HG03354 (cell line): ENCODE measurements around the gene ACTL9.
"Not testable (repeated sequence)": the region's sequence is repeated elsewhere in the genome, so short reads cannot be mapped to it uniquely, and the experiment has no call there.

Experiments
- ATAC-seq: cut with Tn5 transposase; IDR thresholded peaks from one replicate; pipeline ENCODE4 v1.9.1; 2021; ENCODE audit warnings: mild to moderate bottlenecking; ENCODE audit not compliant: unreplicated experiment, poor library complexity, severe bottlenecking

ACTL9 gene, protein sequence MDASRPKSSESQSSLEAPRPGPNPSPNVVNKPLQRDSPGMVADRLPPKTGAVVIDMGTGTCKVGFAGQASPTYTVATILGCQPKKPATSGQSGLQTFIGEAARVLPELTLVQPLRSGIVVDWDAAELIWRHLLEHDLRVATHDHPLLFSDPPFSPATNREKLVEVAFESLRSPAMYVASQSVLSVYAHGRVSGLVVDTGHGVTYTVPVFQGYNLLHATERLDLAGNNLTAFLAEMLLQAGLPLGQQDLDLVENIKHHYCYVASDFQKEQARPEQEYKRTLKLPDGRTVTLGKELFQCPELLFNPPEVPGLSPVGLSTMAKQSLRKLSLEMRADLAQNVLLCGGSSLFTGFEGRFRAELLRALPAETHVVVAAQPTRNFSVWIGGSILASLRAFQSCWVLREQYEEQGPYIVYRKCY

DNA sequence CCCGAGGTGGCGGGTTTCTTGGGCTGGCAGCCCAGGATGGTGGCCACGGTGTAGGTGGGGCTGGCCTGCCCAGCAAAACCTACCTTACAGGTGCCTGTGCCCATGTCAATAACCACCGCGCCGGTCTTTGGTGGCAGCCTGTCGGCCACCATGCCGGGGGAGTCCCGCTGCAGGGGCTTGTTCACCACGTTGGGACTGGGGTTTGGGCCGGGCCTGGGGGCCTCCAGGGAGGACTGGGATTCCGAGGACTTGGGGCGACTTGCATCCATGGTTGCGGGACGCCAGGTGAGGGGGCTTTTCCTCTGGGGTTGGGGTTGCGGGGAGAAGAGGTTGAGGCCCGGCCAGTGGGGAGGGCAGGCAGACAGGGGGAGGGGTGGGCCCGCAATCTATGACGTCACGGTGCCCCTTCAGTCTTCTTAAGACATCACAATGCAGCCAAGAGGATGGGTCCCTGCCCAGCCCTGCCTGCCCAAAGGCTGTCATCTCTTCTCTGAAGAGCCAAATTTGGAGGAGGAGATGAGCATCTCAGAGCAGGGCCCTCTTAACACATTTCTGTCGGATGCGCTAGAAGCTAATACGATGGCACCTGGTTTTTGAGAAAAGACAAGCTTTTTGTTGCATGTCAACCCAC, at the start of gene ACTL9:
Gene ACTL9, minus strand, starts transcription at position 363 of the 631 bp plus-strand sequence. Its CDS starts 94 bp downstream, at position 269.
- no peak for ATAC-seq

DNA sequence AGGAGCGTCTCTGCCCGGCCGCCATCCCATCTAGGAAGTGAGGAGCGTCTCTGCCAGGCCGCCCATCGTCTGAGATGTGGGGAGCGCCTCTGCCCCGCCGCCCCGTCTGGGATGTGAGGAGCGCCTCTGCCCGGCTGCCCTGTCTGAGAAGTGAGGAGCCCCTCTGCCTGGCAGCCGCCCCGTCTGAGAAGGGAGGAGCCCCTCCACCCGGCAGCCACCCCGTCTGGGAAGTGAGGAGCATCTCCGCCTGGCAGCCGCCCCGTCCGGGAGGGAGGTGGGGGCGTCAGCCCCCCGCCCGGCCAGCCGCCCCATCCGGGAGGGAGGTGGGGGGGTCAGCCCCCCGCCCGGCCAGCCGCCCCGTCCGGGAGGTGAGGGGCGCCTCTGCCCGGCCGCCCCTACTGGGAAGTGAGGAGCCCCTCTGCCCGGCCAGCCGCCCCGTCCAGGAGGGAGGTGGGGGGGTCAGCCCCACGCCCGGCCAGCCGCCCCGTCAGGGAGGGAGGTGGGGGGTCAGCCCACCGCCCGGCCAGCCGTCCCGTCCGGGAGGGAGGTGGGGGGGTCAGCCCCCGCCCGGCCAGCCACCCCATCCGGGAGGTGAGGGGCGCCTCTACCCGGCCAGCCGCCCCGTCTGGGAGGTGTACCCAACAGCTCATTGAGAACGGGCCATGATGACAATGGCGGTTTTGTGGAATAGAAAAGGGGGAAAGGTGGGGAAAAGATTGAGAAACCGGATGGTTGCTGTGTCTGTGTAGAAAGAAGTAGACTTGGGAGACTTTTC, 40.9 kb upstream of the ACTL9 start:
- not testable (repeated sequence) for ATAC-seq

DNA sequence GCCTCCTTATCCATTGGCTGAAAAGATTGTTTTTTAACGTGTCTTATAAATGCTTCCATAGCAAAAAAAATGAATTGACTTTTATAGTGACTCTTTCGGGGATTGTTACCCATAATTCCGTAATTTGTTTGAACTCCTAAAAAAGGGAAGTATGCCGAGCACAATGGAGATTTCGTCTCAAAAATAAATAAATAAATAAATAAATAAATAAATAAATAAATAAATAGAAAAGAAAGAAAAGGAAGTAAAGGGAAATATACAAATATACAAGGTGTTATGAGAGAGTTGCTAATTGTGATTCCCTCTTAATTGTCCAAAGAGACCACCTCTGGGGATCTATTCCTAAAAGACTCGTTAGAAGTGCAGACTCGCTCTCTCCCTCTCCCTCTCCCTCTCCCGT, 39.8 kb upstream of the ACTL9 start:
- no peak for ATAC-seq

DNA sequence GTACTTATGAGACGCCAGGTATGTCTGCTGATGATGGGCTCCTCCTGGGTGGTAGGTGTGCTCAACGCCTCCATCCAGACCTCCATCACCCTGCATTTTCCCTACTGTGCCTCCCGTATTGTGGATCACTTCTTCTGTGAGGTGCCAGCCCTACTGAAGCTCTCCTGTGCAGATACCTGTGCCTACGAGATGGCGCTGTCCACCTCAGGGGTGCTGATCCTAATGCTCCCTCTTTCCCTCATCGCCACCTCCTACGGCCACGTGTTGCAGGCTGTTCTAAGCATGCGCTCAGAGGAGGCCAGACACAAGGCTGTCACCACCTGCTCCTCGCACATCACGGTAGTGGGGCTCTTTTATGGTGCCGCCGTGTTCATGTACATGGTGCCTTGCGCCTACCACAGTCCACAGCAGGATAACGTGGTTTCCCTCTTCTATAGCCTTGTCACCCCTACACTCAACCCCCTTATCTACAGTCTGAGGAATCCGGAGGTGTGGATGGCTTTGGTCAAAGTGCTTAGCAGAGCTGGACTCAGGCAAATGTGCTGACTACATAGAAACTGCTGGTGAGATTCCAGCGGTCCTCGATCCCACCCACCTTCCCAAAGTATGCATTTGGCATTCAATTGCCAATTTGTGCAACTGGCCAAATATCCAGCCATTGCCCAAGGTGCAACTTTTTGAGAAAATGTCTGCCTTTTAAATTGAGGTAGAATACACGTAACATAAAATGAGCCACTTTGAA, 33.0 kb upstream of the ACTL9 start:
- ATAC-seq = no peak

DNA sequence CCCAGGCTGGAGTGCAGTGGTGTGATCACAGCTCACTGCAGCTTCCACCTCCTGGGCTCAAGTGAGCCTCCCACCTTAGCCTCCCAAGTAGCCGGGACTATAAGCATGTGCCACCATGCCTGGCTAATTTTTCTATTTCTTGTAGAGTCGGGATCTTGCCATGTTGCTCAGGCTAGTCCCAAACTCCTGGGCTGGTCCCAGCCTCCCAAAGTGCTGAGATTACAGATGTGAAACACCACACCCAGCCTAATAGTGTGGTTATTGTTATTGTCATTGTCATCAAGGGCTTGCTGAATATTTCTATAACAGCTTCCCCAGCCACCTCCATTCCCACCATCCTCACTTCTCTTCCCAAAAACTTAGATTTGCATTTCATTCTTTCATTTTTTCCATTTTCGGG, 25.7 kb upstream of the ACTL9 start:
- no peak for ATAC-seq

DNA sequence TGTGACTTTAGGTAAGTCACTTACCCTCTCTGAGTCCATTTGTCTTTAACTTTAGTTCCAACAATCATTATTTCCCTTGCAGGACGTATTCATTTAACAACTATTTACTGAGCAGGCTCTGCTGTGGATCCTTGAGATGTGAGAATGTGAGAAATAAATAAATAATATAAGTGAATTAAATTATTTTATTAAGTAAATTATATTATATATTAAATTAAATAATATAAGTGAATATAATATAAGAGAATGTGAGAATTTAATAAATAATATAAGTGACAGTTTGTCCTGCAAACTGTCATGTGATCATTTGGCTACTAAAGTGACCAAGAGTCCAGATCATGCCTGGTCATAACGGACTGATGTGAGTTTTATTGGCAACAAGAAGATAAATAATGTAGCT, 23.4 kb upstream of the ACTL9 start:
- no peak for ATAC-seq

DNA sequence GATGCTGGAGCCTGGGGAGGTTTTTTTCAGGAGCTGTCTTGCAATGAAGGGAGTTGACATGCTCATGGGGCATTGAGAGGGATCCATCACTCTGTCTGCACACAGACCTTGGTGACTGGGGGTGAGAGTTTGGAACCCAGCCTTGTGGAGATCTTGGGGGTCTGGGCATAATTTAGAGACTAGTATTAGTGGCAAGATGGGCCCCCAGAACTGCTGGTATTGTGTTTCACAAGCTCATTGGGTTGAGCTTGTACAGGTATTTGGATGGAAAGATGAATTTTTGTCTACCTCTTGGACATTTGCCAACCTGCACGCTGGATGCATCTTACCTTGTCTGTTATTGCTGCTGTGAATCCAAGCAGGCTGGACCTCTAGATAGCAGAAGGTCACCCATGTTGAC, 22.7 kb upstream of the ACTL9 start, which contains the start of gene OR2Z1:
Gene OR2Z1, plus strand, starts transcription at position 301 of the 400 bp plus-strand sequence. CDS start 9,395 bp downstream, outside the sequence.
- no peak for ATAC-seq

DNA sequence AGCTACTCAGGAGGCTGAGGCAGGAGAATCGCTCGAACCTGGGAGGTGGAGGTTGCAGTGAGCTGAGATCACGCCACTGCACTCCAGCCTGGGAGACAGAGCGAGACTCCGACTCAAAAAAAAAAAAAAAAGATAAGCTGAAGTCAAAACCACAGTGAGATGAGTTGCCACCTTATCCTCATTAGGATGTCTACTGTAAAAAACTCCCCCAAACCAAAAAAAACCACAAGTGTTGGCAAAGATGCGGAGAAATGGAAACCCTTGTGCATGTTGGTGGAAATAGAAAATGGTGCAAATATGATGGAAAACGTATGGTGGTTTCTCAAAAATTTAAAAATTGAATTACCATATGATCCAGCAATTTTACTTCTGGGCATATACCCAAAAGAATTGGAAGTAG, 11.7 kb upstream of the ACTL9 start:
- ATAC-seq = not testable (repeated sequence)

DNA sequence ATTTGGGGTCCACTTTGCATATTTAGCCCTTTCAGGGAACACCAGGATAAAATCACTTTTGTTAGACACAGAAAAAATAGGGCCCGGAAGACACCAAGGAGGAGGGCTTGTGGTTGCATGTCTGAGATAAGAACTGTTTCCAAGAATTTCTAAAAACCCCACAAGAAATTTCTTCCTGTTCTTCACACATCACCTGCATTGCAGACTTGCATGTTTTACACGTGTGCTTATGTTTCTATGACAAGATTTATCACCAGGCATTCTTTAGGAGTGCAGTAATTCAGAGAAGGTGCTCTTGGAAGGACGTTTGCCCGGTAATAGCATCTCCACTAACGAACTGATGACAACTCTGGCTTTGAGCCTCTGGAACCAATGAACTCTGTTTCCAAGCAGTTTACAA, 7.1 kb upstream of the ACTL9 start:
- no peak for ATAC-seq

DNA sequence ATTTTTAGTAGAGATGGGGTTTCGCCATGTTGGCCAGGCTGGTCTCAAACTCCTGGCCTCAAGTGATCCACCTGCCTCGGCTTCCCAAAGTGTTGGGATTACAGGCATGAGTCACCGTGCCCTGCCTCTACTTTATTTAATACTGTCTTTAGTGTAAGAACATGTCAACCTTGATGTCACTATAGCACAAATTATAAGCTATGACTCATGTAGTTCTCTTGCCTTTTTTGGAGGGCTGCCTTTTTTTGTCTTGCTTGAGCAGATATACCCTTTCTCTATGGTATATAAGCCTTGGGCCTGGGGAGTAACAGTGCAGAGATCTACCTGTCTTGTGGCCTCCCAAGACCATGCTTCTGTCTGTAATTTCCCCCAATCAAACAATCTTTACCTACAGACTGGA, 6.7 kb upstream of the ACTL9 start:
- not testable (repeated sequence) for ATAC-seq

DNA sequence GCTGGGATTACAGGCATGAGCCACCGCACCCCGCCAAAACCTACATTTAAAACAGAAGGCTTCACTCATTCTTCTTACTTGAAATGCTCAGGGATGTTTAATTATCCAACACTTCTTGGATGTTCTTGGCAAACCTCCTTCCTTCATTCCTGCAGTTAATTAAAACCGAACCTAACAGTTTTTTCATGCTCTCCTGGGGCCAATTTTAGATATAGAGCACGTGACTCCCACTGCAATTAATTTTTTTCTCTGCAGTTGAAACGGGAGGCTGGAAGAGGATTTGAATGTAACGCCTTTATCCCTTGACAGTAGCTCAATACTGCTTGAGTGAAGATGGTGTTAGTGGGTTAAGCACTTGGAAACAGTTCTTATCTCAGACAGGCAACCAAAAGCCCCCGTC, 4.6 kb upstream of the ACTL9 start:
- ATAC-seq = no peak

DNA sequence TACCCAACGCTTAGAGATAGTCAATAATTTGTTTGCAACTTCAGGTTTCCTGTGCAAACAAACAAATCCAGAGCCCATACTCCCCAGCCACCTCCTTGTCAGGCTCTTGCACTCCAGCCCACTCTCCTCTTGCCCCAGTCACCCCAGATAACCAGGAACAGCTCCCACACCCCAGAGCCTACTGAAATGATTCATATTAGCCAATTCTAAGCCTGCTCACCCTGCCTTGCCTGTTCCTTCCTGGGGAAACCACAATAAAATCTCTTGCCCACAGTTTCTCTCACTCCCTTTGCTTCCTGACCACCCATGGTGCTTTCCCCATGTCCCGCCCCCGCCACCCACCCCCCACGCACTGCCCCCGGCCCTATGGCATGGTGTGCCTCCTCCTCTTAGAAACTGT, 3.8 kb upstream of the ACTL9 start:
- no peak for ATAC-seq

DNA sequence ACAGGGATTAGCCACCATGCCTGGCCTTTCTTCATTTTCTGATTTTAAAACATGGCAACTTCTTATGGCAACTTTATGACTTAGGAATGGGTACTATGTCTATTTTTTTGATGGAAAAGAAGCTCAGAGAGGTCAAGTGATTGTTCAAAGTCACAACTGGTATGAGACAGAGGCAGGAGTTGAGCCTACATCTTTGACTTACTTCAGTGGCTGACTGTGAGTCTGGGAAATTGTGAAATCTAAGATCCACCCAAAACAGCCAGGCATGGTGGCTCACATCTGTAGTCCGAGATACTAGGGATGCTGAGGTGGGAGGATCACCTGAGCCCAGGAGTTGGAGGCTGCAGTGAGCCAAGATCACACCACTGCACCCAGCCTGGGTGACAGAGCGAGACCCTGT, 2.4 kb upstream of the ACTL9 start:
- no peak for ATAC-seq

DNA sequence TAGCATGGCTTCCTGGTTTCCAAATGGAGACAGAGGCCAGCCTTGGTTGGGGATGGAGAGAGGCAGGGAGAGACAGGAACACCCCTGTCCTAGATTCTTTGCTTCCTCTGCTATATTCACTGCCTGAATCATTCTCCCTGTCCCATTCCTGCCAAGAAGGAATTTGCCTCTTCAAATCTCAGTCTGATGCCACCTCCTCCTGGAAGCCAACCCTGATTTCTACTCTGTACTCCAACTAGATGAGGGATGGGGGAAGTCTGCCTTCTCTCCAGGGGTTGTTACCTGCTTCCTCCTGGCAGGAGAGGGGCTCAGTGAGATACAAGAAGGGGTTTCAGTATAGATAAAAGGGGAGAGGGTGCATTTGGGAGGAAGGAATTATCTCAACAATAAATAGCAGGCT, 1.3 kb upstream of the ACTL9 start:
- ATAC-seq = no peak

DNA sequence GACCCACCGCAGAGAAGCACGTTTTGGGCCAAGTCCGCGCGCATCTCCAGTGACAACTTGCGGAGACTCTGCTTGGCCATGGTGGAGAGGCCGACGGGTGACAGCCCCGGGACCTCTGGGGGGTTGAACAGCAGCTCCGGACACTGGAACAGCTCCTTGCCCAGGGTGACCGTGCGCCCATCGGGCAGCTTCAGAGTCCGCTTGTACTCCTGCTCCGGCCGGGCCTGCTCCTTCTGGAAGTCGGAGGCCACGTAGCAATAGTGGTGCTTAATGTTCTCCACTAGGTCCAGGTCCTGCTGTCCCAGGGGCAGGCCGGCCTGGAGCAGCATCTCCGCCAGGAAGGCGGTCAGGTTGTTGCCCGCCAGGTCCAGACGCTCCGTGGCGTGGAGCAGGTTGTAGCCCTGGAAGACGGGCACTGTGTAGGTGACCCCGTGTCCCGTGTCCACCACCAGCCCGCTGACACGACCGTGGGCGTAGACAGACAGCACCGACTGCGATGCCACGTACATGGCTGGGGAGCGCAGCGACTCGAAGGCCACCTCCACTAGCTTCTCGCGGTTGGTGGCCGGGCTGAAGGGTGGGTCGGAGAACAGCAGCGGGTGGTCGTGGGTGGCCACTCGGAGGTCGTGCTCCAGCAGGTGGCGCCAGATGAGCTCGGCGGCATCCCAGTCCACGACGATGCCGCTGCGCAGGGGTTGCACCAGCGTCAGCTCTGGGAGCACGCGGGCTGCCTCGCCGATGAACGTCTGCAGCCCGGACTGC, 743 bp downstream of the ACTL9 start:
- ATAC-seq = no peak

DNA sequence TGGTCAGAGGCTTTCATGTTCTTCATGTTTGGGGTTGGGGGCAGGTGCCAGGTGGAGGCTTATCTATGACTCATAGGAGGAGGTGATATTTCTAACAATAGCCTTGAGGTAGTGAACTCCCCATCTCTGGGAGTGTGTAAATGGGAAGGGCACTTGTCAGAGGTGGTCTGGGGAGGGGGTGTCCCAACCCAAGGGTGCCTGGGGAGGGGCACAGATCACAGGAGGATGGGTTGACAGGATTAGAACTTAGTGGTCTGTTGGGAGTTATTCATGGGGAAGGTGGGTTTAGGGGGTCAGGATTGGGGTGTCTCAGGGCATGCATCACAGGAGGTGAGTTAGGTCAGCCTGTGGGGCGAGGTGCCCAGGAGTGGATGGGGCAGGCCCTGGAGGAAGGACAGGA, 1.6 kb downstream of the ACTL9 start:
- ATAC-seq = no peak

DNA sequence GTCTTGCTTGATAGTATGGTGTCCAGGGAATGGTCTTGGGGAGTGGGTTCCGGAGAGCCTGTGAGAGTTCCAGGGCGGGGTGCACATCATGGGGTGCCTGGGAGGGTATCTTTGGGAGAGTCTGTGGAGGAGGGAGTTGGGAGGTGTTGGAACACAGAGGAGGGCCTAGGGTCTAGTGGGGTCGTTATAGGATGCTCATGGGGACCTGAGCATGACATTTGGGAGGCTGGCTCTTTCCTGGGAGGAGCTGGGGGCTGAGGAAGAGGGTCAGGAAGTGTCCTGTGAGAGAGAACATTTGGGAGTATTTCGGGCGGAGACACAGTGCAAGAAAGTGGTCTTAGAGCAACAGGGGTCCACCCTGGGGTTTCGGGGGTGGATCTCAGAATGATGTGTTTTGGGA, 2.7 kb downstream of the ACTL9 start:
- ATAC-seq = no peak

DNA sequence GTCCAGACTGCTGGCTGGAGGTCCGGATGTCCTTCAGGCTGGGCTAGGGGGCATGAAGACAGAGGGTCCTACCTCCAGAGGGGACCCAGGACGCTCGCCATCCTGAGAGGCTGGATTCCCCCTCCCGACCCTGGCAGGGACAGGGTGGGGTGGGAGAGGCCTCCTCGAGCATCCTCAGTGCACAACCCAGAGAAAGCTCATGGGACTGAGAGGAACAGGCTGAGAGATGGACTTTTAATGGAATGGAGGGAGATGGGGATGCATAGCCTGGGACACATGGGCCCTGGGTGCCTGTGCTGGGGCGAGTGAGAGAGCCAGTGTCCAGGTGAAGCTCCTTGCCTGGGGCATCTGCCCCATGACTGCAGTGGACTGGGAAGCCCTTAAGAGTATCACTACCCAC, 3.1 kb downstream of the ACTL9 start:
- no peak for ATAC-seq
